Osteoblast (primary cell): ENCODE results near the gene CHRNA5. TPM values are rescaled to one million over a fixed set of nuclear protein-coding genes. Genes with fewer than 3 reads are reported as not detected.

Experiments
- DNase-seq: peaks from one replicate; pipeline ENCODE4 v3.0.0; 2011; ENCODE audit warnings: low spot score, mixed read lengths; ENCODE audit not compliant: insufficient read length; ENCODE audit errors: missing footprints
- H2AFZ ChIP-seq: 2 replicates; pipeline ENCODE4 v1.6.0; 2011; ENCODE audit warnings: mild to moderate bottlenecking, low read length
- H3K27ac ChIP-seq: 2 replicates; pipeline ENCODE4 v1.5.1; 2011; ENCODE audit warnings: mild to moderate bottlenecking, low read depth, low read length, moderate library complexity
- H3K27me3 ChIP-seq: 2 replicates; pipeline ENCODE4 v1.6.0; 2012; ENCODE audit warnings: mild to moderate bottlenecking, control low read depth, inconsistent platforms, low read length, moderate library complexity; ENCODE audit not compliant: insufficient read depth
- H3K36me3 ChIP-seq: 2 replicates; pipeline ENCODE4 v1.5.1; 2011; ENCODE audit warnings: mild to moderate bottlenecking, low read length, control low read depth, moderate library complexity; ENCODE audit not compliant: insufficient read depth
- H3K4me1 ChIP-seq: 2 replicates; pipeline ENCODE4 v1.5.1; 2011; ENCODE audit warnings: mild to moderate bottlenecking, low read length, control low read depth, moderate library complexity; ENCODE audit not compliant: insufficient read depth
- H3K4me2 ChIP-seq: 2 replicates; pipeline ENCODE4 v1.6.0; 2011; ENCODE audit warnings: mild to moderate bottlenecking, low read length; ENCODE audit not compliant: insufficient read depth
- H3K4me3 ChIP-seq: fragments of 200-600 bp; sonication (generic); 3 replicates; pipeline ENCODE4 v1.5.1; 2012; ENCODE audit warnings: mild to moderate bottlenecking, low read length, inconsistent platforms; ENCODE audit not compliant: insufficient read depth
- H3K79me2 ChIP-seq: 2 replicates; pipeline ENCODE4 v1.6.0; 2012; ENCODE audit warnings: mild to moderate bottlenecking, low read length, control low read depth, inconsistent platforms; ENCODE audit not compliant: insufficient read depth
- H3K9me3 ChIP-seq: 2 replicates; pipeline ENCODE4 v1.5.1; 2011; ENCODE audit warnings: low read depth, low read length, control low read depth
- H4K20me1 ChIP-seq: 2 replicates; pipeline ENCODE4 v1.6.0; 2012; ENCODE audit warnings: mild to moderate bottlenecking, low read length, control low read depth; ENCODE audit not compliant: insufficient read depth
- total RNA-seq: library from RNA; depleted of rRNA; stranded (reverse); fragments of >200 nt; gene quantifications from 2 replicates; pipeline ENCODE4 v1.2.3, GENCODE V29; 2012
- TF ChIP-seq, protein P1 (sequence below): IDR thresholded peaks from 2 replicates; pipeline ENCODE4 v1.5.1; 2011; ENCODE audit warnings: mild to moderate bottlenecking, low read depth, low read length, moderate library complexity; ENCODE audit errors: extremely low read depth

The CHRNA5 gene
- total RNA-seq, 1 donor, result 0.36 TPM

DNA sequence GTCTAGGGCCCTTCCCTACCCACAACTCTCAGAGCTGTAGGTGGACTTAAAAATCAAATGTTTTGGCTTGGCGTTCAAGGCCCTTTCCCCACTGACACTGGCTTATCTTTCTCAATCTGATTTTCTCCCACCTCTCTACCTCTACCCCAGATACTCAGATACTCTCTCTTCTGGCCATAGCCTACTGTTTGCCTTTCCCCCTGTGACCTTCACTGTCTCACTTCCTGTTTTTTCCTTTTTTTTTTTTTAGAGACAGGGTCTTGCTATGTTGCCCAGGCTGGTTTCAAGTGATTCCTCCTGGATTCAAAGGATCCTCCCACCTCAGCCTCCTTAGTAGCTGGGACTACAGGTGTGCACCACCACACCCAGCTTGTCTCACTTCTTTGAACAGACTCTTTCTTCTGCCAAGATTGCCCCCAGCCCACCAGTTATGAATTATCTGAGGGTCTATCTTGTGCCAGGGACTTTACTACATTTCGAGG, 71.1 kb downstream of the CHRNA5 start:
- H3K27ac ChIP-seq, result no peak overlapping the region
- H4K20me1 ChIP-seq, result no peaks in the 10 kb centered on the region
- H3K4me3 ChIP-seq, result no peak overlapping the region
- no peak overlapping the region for H3K4me2 ChIP-seq
- H3K4me1 ChIP-seq, result no peaks in the 10 kb centered on the region
- DNase-seq, result no peak
- no peak overlapping the region for H2AFZ ChIP-seq
- H3K9me3 ChIP-seq, result peaks cover 7% of the 10 kb centered on the region
- H3K27me3 ChIP-seq, result peaks cover 11% of the 10 kb centered on the region
- no peaks in the 10 kb centered on the region for H3K79me2 ChIP-seq
- H3K36me3 ChIP-seq, result no peaks in the 10 kb centered on the region
- TF ChIP-seq, protein P1, sequence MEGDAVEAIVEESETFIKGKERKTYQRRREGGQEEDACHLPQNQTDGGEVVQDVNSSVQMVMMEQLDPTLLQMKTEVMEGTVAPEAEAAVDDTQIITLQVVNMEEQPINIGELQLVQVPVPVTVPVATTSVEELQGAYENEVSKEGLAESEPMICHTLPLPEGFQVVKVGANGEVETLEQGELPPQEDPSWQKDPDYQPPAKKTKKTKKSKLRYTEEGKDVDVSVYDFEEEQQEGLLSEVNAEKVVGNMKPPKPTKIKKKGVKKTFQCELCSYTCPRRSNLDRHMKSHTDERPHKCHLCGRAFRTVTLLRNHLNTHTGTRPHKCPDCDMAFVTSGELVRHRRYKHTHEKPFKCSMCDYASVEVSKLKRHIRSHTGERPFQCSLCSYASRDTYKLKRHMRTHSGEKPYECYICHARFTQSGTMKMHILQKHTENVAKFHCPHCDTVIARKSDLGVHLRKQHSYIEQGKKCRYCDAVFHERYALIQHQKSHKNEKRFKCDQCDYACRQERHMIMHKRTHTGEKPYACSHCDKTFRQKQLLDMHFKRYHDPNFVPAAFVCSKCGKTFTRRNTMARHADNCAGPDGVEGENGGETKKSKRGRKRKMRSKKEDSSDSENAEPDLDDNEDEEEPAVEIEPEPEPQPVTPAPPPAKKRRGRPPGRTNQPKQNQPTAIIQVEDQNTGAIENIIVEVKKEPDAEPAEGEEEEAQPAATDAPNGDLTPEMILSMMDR, result no peak

DNA sequence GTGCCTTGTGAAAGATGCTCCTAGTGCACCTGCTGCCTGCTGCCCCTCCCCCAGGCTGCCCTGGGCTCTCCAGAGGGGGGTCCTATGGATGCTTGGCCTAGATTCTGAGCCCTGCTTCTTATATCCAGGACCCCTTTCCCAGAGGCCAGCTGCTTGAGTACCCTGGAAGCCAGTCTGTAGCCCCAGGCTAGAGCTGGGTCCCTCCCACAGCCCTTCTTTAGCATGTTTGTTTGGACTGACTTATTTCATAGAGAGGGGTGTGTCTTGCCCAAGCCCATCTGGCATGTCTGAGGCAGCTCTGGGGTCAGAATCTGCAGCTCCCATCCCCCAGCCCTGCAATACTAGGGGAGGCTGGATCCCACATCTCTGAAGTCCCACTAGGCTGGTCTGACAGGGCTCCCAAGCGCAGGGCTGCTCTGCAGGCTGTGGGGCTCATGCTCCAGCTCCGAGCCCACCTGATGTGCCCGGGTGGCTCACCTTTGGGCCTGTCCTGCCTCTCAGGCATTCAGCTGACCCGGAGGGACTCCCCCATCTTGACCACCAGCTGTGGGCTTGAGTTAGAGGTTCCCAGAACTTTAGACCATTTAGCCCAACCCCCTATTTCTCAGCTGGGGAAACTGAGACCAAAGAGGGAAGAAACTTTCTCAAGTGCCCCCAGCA, 72.6 kb downstream of the CHRNA5 start:
- DNase-seq, result no peak

DNA sequence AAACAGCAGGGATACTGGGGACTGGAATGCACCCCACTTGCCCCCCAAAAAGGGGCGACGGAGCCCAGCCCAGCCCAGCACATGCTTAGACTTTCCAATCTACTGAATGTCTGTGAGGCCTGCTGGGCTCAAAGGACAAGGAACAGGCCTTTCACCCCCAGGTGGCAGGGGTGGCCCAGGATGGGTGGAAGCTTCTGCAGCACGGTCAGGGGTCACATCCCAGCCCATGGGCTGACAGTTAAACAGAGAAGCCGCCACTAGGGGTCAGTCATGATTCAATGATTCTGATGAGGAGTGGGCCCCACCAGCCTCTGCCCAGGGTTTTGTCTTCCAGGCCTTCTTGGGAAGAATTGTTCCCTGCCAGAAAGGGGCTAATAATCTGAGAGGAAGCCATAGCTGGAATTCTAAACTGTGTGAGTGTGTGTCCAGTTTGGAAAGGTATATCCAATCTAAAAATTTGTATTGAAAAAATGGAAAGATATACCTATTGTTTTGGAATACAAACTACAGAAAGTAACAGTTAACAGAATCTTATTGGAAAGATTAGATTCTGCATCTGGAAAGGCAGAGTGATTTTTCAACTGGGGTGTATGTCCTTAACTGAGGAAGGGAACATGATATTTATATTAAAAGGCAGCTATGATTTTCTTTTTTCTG, 73.5 kb downstream of the CHRNA5 start:
- Histone ChIP-seq H3K27me3 (peaks cover 13% of the 10 kb centered on the region), H3K4me3 (no peak overlapping the region), H3K4me2 (no peak overlapping the region), H3K4me1 (no peaks in the 10 kb centered on the region), H4K20me1 (no peaks in the 10 kb centered on the region), H2AFZ (no peak overlapping the region), H3K9me3 (no peaks in the 10 kb centered on the region), H3K36me3 (no peaks in the 10 kb centered on the region), H3K27ac (no peak overlapping the region), H3K79me2 (no peaks in the 10 kb centered on the region)
- peak; percentile 95 for DNase-seq
- TF ChIP-seq, protein P1, result peak; percentile 64

More for the DNA sequence above, 72.6 kb downstream of the CHRNA5 start:
- Histone ChIP-seq H3K4me2 (no peak overlapping the region), H3K4me3 (no peak overlapping the region), H3K4me1 (no peaks in the 10 kb centered on the region), H3K27ac (no peak overlapping the region), H3K79me2 (no peaks in the 10 kb centered on the region), H3K9me3 (peaks cover 6% of the 10 kb centered on the region), H3K36me3 (no peaks in the 10 kb centered on the region), H4K20me1 (no peaks in the 10 kb centered on the region), H3K27me3 (peaks cover 13% of the 10 kb centered on the region), H2AFZ (no peak overlapping the region)
- TF ChIP-seq, protein P1, result no peak

DNA sequence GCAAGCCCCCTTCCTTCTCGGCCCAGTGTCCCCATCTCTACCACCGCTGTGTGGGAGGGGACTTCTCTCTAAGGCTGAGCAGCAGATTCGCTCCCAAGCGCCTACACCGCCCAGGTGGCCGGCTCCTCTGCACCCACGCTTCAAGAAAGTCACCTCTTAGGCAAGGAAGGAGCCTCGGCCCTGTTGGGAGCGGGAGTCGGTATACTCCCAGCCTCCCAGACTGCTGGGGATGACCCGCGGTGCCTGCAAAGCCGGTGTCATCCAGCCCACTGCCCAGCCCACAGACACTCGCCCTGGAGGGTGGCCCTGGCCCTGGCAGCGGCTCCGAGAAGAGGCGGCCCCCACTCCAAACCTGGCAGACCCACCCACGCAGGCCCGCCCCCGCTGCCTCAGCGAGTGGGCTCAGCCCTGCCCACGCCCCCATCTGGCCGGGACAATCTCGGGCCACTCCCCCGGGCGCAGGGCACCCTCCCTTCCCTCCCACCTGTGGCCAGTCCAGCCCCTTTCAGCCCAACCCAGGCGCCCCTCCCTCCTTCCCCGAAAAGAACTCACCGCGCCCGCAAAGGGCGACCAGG, 75.3 kb downstream of the CHRNA5 start:
- no peak for DNase-seq
- H3K9me3 ChIP-seq, result no peaks in the 10 kb centered on the region
- no peaks in the 10 kb centered on the region for H3K79me2 ChIP-seq
- H3K36me3 ChIP-seq, result no peaks in the 10 kb centered on the region
- no peak overlapping the region for H2AFZ ChIP-seq
- TF ChIP-seq, protein P1, result no peak
- H3K4me3 ChIP-seq, result peak overlapping the region; percentile 50
- peak overlapping the region; percentile 61 for H3K4me2 ChIP-seq
- no peaks in the 10 kb centered on the region for H3K4me1 ChIP-seq
- H4K20me1 ChIP-seq, result no peaks in the 10 kb centered on the region
- peaks cover 13% of the 10 kb centered on the region for H3K27me3 ChIP-seq
- no peak overlapping the region for H3K27ac ChIP-seq
